ENCODE data around the gene MRPL52. TPM values are rescaled to one million over a fixed set of nuclear protein-coding genes. Genes with fewer than 3 reads are reported as not detected.
"Not testable (repeated sequence)": the region's sequence is repeated elsewhere in the genome, so short reads cannot be mapped to it uniquely, and the experiment has no call there.

MRPL52 gene
- total RNA-seq, 1 experiment from 2014 or later = 89.5 TPM

- H3K4me3 ChIP-seq (ENCODE audit: low read depth in 2 of 2, low read length in 2 of 2) = no peak overlapping the region
- no peaks in the 10 kb centered on the region; the same call in 1 of the 2 replicates for H3K27me3 ChIP-seq (ENCODE audit: control insufficient read depth, insufficient read depth, low read length)
- TF ChIP-seq REST (IDR thresholded peaks at IDR 0.05; ENCODE audit: insufficient read depth in 1 of 2, low read depth in 2 of 2, low read length in 1 of 2) = no peak
- no peak for TF ChIP-seq POLR2AphosphoS5 (IDR thresholded peaks at IDR 0.05; ENCODE audit: low read depth, low read length)
- TF ChIP-seq SIN3A (IDR thresholded peaks at IDR 0.05; ENCODE audit: borderline replicate concordance, insufficient read depth, low read depth, low read length) = no peak
- no peak for TF ChIP-seq CTCF (IDR thresholded peaks at IDR 0.05)
- TF ChIP-seq TCF7L2 (IDR thresholded peaks at IDR 0.05; ENCODE audit: low read depth, low read length) = no peak
- DNase-seq (ENCODE audit: low read depth, low spot score) = no peak
- BruUV-seq (replicated peaks) = no TSS peak
- no peaks in the 10 kb centered on the region for H3K9me3 ChIP-seq (ENCODE audit: control insufficient read depth, insufficient read depth, low read depth, low read length)
- intact Hi-C loops (cut with micrococcal nuclease; ENCODE audit: unreplicated experiment) (no loop called here), in situ Hi-C loops (cut with HindIII; ENCODE audit: low pct_unique_long_range_greater_than_20kb, low sequenced_read_pairs) (no loop called here)
- CTCF ChIA-PET = no interaction called here
- no peak overlapping the region for H3K27ac ChIP-seq (ENCODE audit: low read length)
- no peak for ATAC-seq
- no peaks in the 10 kb centered on the region for H3K36me3 ChIP-seq (ENCODE audit: control insufficient read depth, insufficient read depth, low read length)
- POLR2A ChIA-PET = no interaction called here
- H3K4me1 ChIP-seq (ENCODE audit: control insufficient read depth, insufficient read depth, low read length) = no peaks in the 10 kb centered on the region
Measured at GRCh38 chr14:22802860-22803686, 26.6 kb upstream of the MRPL52 start.

GRCh38 chr14:22803687-22803974, 26.1 kb upstream of the MRPL52 start:
- H3K4me1 ChIP-seq (ENCODE audit: control insufficient read depth, insufficient read depth, low read length) = no peaks in the 10 kb centered on the region
- BruUV-seq (replicated peaks) = no TSS peak
- H3K36me3 ChIP-seq (ENCODE audit: control insufficient read depth, insufficient read depth, low read length) = no peaks in the 10 kb centered on the region
- ATAC-seq = no peak
- CTCF ChIA-PET = no interaction called here
- intact Hi-C loops (cut with micrococcal nuclease; ENCODE audit: unreplicated experiment) = no loop called here
- in situ Hi-C loops (cut with HindIII; ENCODE audit: low pct_unique_long_range_greater_than_20kb, low sequenced_read_pairs) = no loop called here
- no peaks in the 10 kb centered on the region for H3K9me3 ChIP-seq (ENCODE audit: control insufficient read depth, insufficient read depth, low read depth, low read length)
- no peak overlapping the region for H3K27ac ChIP-seq (ENCODE audit: low read length)
- H3K4me3 ChIP-seq (ENCODE audit: low read depth in 2 of 2, low read length in 2 of 2) = no peak overlapping the region
- H3K27me3 ChIP-seq (ENCODE audit: control insufficient read depth, insufficient read depth, low read length) = no peaks in the 10 kb centered on the region; the same call in 1 of the 2 replicates
- no peak for TF ChIP-seq TCF7L2 (IDR thresholded peaks at IDR 0.05; ENCODE audit: low read depth, low read length)
- TF ChIP-seq CTCF (IDR thresholded peaks at IDR 0.05) = no peak
- TF ChIP-seq REST (IDR thresholded peaks at IDR 0.05; ENCODE audit: insufficient read depth in 1 of 2, low read depth in 2 of 2, low read length in 1 of 2) = no peak
- TF ChIP-seq POLR2AphosphoS5 (IDR thresholded peaks at IDR 0.05; ENCODE audit: low read depth, low read length) = no peak
- TF ChIP-seq SIN3A (IDR thresholded peaks at IDR 0.05; ENCODE audit: borderline replicate concordance, insufficient read depth, low read depth, low read length) = no peak
- POLR2A ChIA-PET = no interaction called here
- no peak for DNase-seq (ENCODE audit: low read depth, low spot score)

- DNase-seq (ENCODE audit: low read depth, low spot score); H3K36me3 ChIP-seq (ENCODE audit: control insufficient read depth, insufficient read depth, low read length); POLR2A ChIA-PET; H3K27ac ChIP-seq (ENCODE audit: low read length); H3K27me3 ChIP-seq (ENCODE audit: control insufficient read depth, insufficient read depth, low read length); BruUV-seq (replicated peaks); H3K4me3 ChIP-seq (ENCODE audit: low read depth in 2 of 2, low read length in 2 of 2); ATAC-seq; H3K4me1 ChIP-seq (ENCODE audit: control insufficient read depth, insufficient read depth, low read length); in situ Hi-C loops (cut with HindIII; ENCODE audit: low pct_unique_long_range_greater_than_20kb, low sequenced_read_pairs); intact Hi-C loops (cut with micrococcal nuclease; ENCODE audit: unreplicated experiment); H3K9me3 ChIP-seq (ENCODE audit: control insufficient read depth, insufficient read depth, low read depth, low read length): not testable (repeated sequence)
- CTCF ChIA-PET = interaction anchor here (0.7 kb wide), 1 partner anchor 18 kb away, joined by 3 read pairs; no protein-coding TSS in a partner anchor
Measured at GRCh38 chr14:22805235-22805634, 24.5 kb upstream of the MRPL52 start.
